ENCODE results near the gene LRRC36. TPM values are rescaled to one million over a fixed set of nuclear protein-coding genes. Genes with fewer than 3 reads are reported as not detected.

Gene LRRC36
- total RNA-seq, 1 experiment from 2014 or later, result not detected

- BruUV-seq (replicated peaks), result no TSS peak
- ATAC-seq (no peak), DNase-seq (ENCODE audit: low read depth, low spot score) (no peak)
- ChIA-PET CTCF (interaction anchor here (1.0 to 2.3 kb wide), 4 partner anchors 10 to 89 kb away, joined by 3 to 8 read pairs (median 4); no protein-coding TSS in a partner anchor), POLR2A (interaction anchor here (0.8 kb wide), 1 partner anchor 34 kb away, joined by 6 read pairs; no protein-coding TSS in a partner anchor), RAD21 (ENCODE audit: low non-redundant PET in 1 of 2, low total read pairs in 2 of 2, uncharacterized antibody in 2 of 2, unreplicated experiment in 2 of 2) (interaction anchor here in 1 of 2 experiments (0.7 kb wide), 1 partner anchor 14 kb away, joined by 5 read pairs; no protein-coding TSS in a partner anchor)
- Histone ChIP-seq H2AFZ (ENCODE audit: low read depth, low read length, poor library complexity, severe bottlenecking) (no peak overlapping the region), H3K4me2 (ENCODE audit: low read length) (peak overlapping the region; percentile 96), H3K79me2 (ENCODE audit: insufficient read depth, low read length) (no peaks in the 10 kb centered on the region), H3K4me3 (replicated peaks in 1 of 2; ENCODE audit: low read depth in 1 of 2, low read length in 2 of 2) (peak overlapping the region; percentile 60 to 71), H3K4me1 (ENCODE audit: control insufficient read depth in 1 of 2, insufficient read depth in 2 of 2, low read length in 2 of 2) (peaks cover 6 to 44% of the 10 kb centered on the region in 2 experiments; a peak in 3 of 4 replicates), H3K27me3 (ENCODE audit: insufficient read depth, low read length) (no peaks in the 10 kb centered on the region), H3K9ac (ENCODE audit: low read length) (peak overlapping the region; percentile 72), H3K9me3 (ENCODE audit: control insufficient read depth in 1 of 2, insufficient read depth in 1 of 2, low read depth in 1 of 2, low read length in 2 of 2) (no peaks in the 10 kb centered on the region), H3K27ac (ENCODE audit: low read depth, low read length) (peak overlapping the region; percentile 82), H4K20me1 (ENCODE audit: insufficient read depth) (no peaks in the 10 kb centered on the region), H3K9me2 (ENCODE audit: insufficient read depth) (no peaks in the 10 kb centered on the region), H3K36me3 (ENCODE audit: control insufficient read depth in 1 of 2, insufficient read depth in 2 of 2, low read length in 2 of 2) (no peaks in the 10 kb centered on the region)
- no peak for TF ChIP-seq ZBTB33 (IDR thresholded peaks at IDR 0.05; ENCODE audit: extremely low read depth, insufficient replicate concordance, low read length)
- TF ChIP-seq MAX (IDR thresholded peaks at IDR 0.05), result no peak
- no peak for TF ChIP-seq RAD21 (IDR thresholded peaks at IDR 0.05; ENCODE audit: low read depth)
- TF ChIP-seq POLR2A (IDR thresholded peaks at IDR 0.05; ENCODE audit: borderline replicate concordance, extremely low read depth, insufficient read depth, insufficient read length), result no peak
- TF ChIP-seq CTCF (IDR thresholded peaks at IDR 0.05 in 2 of 3, conservative IDR thresholded peaks at IDR 0.05 in 1 of 3; ENCODE audit: borderline replicate concordance in 1 of 3, insufficient read depth in 1 of 3, low read depth in 2 of 3, low read length in 2 of 3), result no peak
- TF ChIP-seq FOSL1 (IDR thresholded peaks at IDR 0.05; ENCODE audit: low read depth), result no peak
- no peak for TF ChIP-seq ATF3 (IDR thresholded peaks at IDR 0.05)
- no peak for TF ChIP-seq SP1 (IDR thresholded peaks at IDR 0.05; ENCODE audit: low read depth)
- TF ChIP-seq EZH2 (IDR thresholded peaks at IDR 0.05), result no peak
- TF ChIP-seq CEBPB (IDR thresholded peaks at IDR 0.05; ENCODE audit: low read depth), result no peak
- TF ChIP-seq EZH2phosphoT487 (IDR thresholded peaks at IDR 0.05; ENCODE audit: borderline replicate concordance), result no peak
- no peak for TF ChIP-seq ELF1 (IDR thresholded peaks at IDR 0.05; ENCODE audit: borderline replicate concordance, low read depth)
- no peak for TF ChIP-seq TCF7L2 (IDR thresholded peaks at IDR 0.05; ENCODE audit: borderline replicate concordance, extremely low read depth, insufficient read depth, insufficient read length)
- TF ChIP-seq POLR2AphosphoS5 (IDR thresholded peaks at IDR 0.05; ENCODE audit: low read depth, low read length), result no peak
- no peak for TF ChIP-seq JUND (IDR thresholded peaks at IDR 0.05)
- TF ChIP-seq SIN3A (IDR thresholded peaks at IDR 0.05; ENCODE audit: low read depth), result no peak
- TF ChIP-seq CBX3 (IDR thresholded peaks at IDR 0.05; ENCODE audit: low read depth), result no peak
- intact Hi-C loops (cut with micrococcal nuclease), result no loop called here
Observed at GRCh38 chr16:67431775-67432505, 105.3 kb downstream of the LRRC36 start.
